AG09309 (cell line): Measurements from ENCODE around the gene OXNAD1.
A peak's percentile ranks its signal among the peaks of the same experiment; 100 is the strongest.

Source experiments
- DNase-seq: peaks from one replicate; pipeline ENCODE4 v3.0.0-alpha.2; 2010; ENCODE audit warnings: low read depth
- H3K4me3 ChIP-seq: 2 replicates; pipeline ENCODE4 v1.5.1; 2011; ENCODE audit warnings: mild to moderate bottlenecking, low read depth, low read length, moderate library complexity; ENCODE audit not compliant: control insufficient read depth
- TF ChIP-seq, protein P1 (sequence below): IDR thresholded peaks from 2 replicates; pipeline ENCODE4 v1.5.1; 2011; ENCODE audit warnings: mild to moderate bottlenecking, low read depth, low read length, inconsistent platforms; ENCODE audit not compliant: insufficient read depth, control insufficient read depth; ENCODE audit errors: missing control alignments

The OXNAD1 gene

DNA sequence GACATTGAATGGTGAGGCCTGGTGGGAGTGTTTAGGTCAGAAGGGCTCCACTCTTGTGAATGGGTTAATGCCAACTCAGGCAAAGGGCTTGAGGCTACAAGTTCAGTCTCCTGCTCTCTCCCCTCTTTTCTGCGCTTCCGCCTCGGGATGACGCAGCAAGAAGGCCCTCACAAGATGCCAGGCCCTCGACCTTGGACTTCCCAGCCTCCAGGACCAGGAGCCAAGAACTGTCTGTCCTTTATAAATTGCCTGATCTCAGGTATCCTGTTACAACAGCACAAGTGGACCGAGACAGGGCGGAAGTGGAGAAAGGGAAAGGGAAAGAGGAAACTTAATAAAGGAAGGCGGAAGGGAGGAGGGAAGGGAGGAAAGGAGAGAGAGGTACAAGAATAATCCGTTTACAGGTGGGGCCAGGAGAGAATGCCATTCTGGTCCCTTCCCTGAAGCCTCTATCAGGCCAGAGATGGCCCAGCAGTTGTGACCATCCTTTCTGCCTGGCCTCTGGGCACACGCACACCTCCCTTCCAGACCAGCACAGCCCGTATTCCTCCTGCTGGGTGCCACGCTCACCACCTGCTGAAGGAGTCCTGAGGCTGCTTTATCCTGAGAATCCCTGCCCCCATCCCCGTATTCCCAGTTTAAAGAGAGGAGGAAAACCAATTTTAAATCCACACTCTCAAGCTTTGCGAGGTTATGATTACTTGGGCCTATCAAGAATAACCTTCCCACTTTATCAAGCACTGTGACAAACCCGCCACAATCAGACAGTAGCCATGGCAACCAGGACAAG, 64.2 kb downstream of the OXNAD1 start:
- no peak for DNase-seq

DNA sequence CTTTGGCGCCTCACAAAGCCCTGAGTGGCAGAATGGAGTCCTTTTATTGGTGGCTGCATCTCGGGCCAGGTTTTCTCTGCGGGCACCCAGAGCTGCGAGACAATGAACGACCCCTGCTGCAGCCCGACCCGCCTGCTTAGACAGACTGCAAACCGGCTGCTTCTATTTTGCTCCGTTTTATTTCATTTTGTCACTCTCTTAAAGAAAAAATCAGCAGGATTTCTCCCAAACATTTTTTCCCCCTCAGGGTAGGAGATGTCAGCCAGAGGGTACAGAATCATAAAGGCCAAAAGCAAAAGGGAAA, 64.8 kb downstream of the OXNAD1 start:
- H3K4me3 ChIP-seq, result no peak overlapping the region
- no peak for DNase-seq
- TF ChIP-seq, protein P1, sequence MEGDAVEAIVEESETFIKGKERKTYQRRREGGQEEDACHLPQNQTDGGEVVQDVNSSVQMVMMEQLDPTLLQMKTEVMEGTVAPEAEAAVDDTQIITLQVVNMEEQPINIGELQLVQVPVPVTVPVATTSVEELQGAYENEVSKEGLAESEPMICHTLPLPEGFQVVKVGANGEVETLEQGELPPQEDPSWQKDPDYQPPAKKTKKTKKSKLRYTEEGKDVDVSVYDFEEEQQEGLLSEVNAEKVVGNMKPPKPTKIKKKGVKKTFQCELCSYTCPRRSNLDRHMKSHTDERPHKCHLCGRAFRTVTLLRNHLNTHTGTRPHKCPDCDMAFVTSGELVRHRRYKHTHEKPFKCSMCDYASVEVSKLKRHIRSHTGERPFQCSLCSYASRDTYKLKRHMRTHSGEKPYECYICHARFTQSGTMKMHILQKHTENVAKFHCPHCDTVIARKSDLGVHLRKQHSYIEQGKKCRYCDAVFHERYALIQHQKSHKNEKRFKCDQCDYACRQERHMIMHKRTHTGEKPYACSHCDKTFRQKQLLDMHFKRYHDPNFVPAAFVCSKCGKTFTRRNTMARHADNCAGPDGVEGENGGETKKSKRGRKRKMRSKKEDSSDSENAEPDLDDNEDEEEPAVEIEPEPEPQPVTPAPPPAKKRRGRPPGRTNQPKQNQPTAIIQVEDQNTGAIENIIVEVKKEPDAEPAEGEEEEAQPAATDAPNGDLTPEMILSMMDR, result no peak

More for the DNA sequence above, 64.2 kb downstream of the OXNAD1 start:
- TF ChIP-seq, protein P1, result no peak
- H3K4me3 ChIP-seq, result no peak overlapping the region

DNA sequence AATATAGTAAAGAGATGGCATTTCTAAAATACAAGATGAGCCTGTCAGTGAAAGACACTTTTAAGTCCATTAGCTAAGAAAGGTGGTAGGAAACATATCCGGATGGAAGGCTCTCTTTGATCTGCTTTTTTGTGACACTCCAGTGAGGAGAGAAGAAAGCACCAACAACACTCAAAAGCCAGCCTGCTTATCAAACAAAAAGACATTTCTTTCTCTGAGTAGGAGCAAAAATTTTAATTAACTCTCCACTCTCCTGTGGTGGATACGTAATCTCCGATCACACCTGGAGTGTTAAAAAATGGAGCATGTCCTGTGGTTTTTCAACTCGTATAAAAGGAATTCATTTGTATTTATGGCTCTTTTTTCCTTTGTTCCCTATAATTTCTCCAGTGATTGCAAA, 65.3 kb downstream of the OXNAD1 start:
- TF ChIP-seq, protein P1, result no peak
- H3K4me3 ChIP-seq, result no peak overlapping the region
- no peak for DNase-seq

DNA sequence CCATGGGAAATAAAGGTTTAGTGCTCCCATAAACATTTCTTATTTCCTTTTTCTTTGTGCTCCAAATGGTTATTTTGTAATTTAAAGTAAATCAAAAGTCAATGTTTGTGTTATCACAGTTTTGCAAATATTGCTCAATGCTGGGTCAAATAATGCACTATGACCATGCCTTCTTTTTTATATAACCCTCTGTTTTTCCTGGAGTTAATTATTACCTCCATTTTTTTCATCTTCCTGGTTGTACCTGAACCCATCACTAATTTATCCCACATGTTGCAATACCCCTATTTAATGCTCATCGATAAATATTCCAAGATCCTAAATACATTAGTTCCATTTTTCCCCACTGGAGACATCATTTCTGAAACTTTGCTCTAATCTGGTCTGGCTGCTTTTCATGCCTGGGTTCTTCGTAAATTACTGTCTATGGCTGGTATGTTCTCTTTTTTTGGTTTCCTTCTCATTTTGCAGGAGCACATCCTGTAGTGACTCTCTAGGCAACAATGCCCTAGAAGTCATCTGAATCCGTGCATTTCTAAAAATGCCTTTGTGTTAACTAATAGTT, 66.4 kb downstream of the OXNAD1 start:
- H3K4me3 ChIP-seq, result no peak overlapping the region
- TF ChIP-seq, protein P1, result no peak
- DNase-seq, result no peak

DNA sequence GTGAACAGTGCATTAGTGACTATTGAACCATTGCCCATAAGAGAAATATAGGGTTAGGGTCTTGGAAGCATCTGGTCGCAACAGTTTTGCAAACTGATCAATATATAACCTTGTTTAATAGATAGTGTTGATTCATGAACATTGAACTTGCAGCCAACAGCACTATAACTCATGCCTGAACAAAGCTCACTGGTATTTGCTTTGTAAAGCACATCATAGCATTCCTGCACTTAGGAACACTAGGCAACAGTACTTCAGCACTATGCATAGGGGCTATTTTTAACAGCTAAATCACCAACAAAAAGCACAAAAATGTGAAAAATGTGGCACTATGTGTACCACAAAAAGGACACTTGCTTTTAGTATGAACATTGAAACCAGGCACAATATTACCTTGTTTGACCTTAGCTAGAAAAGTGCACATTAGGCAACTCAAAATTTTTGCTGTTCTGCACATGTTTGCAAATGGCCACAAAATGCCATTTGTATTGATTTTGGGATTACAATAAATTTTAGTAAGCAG, 68.0 kb downstream of the OXNAD1 start:
- TF ChIP-seq, protein P1, result no peak
- peak; percentile 43 for DNase-seq

DNA sequence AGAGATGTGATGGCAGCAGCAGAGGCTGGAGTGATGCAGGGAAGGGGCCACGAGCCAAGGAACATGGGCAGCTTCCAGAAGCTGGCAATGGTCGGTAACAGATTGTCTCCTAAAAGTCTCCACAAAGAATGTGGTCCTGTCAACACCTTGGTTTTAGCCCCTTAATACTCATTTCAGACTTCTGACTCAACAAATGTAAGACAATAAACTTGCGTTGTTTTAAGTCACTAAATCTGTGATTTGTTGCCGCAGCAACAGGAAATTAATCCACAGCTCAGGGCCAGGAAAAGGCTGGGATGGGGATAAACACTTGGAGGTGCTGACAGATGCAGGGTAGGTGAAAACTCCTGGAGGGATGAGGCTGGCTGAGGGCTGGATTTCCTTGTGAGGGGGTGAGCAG, 69.9 kb downstream of the OXNAD1 start:
- no peak for DNase-seq
- no peak overlapping the region for H3K4me3 ChIP-seq
- TF ChIP-seq, protein P1, result no peak

More for the DNA sequence above, 68.0 kb downstream of the OXNAD1 start:
- H3K4me3 ChIP-seq, result no peak overlapping the region
